HG03460 (cell line): Measurements from ENCODE around the gene SBNO2.

Experiments
- ATAC-seq: cut with Tn5 transposase; IDR thresholded peaks from one replicate; pipeline ENCODE4 v1.9.1; 2021; ENCODE audit not compliant: unreplicated experiment

SBNO2 gene

DNA sequence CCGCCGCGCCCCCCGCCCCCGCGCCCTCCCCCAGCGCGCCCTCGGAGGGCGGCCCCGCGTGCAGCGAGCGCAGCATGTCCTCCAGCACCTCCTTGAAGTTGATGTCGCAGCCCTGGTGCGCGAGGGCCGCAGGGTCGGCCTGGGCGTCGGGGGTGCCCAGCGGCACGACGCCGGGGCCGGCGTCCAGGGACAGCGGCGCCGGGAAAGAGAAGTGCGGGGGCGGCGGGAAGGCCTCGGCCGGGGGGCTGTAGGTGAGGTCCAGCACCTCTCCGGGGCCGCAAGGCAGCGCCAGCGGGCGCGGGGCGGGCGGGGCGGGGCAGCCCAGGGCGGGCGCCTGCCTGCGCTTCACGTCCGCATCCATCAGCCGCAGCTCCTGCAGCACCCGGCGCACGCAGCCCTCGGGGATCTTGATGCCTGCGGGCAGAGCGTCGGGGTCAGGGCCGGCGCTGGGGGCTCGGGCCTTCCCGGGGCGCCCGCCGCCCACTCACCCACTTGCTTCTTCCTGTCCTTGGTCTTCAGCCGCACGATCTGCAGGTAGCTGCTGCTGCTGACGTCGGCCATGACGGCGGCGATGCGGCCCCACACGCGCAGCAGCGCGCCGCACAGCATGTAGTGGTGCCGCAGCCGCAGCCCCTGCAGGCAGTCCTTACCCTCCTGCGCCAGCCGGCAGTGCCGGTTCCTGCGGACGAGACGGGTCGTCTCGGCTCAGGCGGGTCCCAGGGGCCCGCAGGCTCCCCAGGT lies 65.6 kb downstream of the SBNO2 start:
- no peak for ATAC-seq

DNA sequence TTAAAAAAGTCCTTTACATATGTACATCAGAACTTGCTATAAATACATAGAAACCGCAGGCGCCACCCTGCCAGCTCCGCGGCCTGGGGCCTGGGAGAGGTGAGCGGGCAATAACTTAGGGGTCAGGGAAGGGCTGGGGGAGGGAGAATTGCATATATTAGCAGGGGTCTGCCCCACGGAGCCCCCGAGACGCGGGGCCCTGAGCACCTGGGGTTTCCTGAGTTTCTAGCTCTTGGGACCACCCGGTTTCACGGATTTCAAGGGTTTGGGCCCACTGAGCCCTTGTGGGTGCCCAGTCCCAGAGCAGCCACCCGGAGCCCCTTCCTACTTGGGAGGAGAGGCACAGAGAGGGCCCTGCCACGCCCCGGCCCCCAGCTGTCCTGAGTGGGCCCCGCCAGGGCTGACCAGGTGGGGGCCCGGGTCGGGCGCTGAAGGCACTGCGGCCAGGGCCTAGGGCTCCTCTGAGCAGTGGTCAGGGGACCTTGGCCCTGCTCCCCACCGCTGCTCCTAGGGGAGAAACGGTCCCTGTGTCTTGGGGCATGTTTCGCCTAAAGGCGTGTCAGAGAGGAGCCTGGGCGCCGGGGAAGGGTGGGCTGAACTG lies 66.3 kb downstream of the SBNO2 start:
- no peak for ATAC-seq

GRCh38 chr19:1106841-1107660 lies 67.0 kb downstream of the SBNO2 start:
- no peak for ATAC-seq

- no peak for ATAC-seq
These were observed 67.9 kb downstream of the SBNO2 start for GRCh38 chr19:1105873-1106840.

GRCh38 chr19:1105008-1105872 lies 68.8 kb downstream of the SBNO2 start:
- no peak for ATAC-seq

- ATAC-seq, result peak; percentile 25
These were observed 69.6 kb downstream of the SBNO2 start for GRCh38 chr19:1104311-1105007.

DNA sequence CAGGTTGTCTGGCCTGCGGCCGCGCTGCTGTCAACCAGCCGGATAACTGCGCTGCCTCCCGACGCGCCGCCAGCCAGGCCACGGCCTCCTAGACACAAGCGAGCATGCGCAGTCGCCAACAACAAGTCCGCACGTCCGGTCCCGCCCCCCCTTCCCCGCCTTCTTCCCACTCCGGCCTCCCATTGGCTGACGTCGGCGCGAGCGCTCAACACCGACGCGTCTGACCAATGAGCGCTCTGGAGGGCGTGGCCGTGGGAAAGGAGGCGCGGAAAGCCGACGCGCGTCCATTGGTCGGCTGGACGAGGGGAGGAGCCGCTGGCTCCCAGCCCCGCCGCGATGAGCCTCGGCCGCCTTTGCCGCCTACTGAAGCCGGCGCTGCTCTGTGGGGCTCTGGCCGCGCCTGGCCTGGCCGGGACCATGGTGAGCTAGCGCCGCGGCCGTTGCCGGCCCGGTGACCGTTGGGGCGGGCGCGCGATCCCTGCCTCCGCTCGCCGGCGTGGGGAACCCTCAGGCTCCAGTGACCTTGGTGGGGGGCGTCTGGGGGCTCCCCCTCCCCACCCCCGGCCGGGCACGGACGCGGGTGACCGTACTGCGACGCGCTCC lies 70.3 kb downstream of the SBNO2 start, which contains the start of gene GPX4:
Gene GPX4, plus strand, starts transcription at position 287 of the 603 bp plus-strand sequence. Its CDS starts 50 bp downstream, at position 337.
- peak; percentile 61 for ATAC-seq

DNA sequence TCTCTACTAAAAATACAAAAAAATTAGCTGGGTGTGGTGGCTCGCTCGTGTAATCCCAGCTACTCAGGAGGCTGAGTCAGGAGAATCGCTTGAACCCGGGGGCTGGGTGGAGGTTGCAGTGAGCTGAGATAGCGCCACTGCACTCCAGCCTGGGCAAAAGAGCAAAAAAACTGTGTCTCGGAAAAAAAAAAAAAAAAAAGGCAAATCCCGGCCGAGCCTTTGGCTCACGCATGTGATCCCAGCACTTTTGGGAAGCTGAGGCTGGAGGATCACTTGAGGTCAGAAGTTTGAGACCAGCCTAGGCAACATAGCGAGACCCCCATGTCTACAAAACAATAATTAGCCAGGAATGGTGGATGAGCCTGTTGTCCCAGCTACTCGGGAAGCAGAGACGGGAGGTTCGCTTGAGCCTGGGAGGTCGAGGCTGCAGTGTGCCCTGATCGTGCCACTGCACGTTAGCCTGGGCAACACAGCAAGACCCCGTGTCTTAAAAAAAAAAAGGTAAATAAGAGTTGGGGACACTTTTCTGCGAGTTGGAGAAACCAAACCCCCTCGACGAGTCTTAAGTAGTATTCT lies 70.8 kb downstream of the SBNO2 start:
- ATAC-seq, result no peak

GRCh38 chr19:1102407-1103131 lies 71.5 kb downstream of the SBNO2 start:
- no peak for ATAC-seq

DNA sequence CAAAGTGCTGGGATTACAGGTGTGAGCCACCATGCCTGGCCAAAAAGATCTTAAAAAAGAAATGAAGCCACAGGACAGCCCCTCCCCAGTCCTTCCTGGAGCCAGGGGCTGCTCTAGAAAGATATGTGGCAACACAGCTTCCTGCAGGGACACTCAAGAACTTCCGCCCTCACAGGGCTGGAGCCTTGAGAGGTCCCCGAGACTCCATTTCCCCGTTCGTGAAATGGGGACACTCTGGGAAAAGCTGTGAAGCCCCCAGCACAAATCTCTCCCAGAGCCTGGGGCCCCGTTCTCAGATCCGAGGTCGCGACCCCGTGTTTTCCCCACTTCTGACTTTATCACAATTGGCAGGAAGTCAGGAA lies 72.8 kb downstream of the SBNO2 start:
- no peak for ATAC-seq

- no peak for ATAC-seq
These were observed 75.7 kb downstream of the SBNO2 start for GRCh38 chr19:1098177-1099051.

- ATAC-seq, result no peak
These were observed 76.3 kb downstream of the SBNO2 start for GRCh38 chr19:1097810-1098176.

GRCh38 chr19:1094978-1095701 lies 78.9 kb downstream of the SBNO2 start, which contains the start of gene POLR2E:
POLR2E (minus strand) TSS chr19:1095375; CDS start chr19:1095315, 60 bp downstream.
- ATAC-seq, result peak; percentile 83

DNA sequence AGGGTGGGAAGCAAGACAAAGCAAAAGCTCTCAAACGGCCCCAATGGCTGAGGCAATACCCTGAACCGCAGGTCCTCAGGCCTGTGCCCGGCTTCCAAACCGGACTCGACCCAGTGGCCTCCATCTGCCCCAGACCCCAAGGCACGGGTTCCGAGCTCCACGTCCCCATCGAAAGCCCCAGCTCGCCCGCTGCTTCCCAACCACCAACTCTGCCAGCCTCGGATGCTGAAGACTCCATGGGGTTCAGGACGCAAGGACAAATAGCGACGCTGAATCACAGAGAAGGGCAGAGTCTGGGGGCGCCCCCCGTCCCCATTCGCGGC lies 79.5 kb downstream of the SBNO2 start:
- ATAC-seq, result no peak

GRCh38 chr19:1093811-1094553 lies 80.1 kb downstream of the SBNO2 start:
- no peak for ATAC-seq

DNA sequence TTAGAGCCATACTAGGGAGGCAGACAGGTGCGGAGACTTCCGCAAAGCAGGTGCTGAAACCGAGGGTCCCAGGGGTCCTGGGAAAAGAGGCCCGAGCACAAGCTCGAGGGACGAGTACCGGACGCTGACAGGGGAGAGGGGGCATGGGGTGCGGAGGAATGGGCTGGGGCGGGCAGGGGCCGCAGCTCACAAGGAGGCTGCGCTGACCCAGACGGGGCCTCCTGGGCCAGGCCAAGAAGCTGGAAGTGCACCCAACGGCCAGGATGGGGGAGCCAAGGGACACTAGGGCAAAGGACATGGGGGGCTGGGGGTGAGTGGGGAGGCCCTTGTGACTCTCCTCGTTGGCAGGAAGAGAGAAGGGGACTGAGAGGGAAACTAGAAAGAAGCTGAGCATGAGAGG lies 80.7 kb downstream of the SBNO2 start:
- ATAC-seq, result no peak
